ENCODE data around the gene SARDH. TPM values are rescaled to one million over a fixed set of nuclear protein-coding genes. Genes with fewer than 3 reads are reported as not detected.

The SARDH gene
- total and polyA plus RNA-seq, 9 of the 15 experiments (the other 6 are each of a cell fraction or from before 2014, with no cell fraction given), result 0.14 TPM; not detected in 8

DNA sequence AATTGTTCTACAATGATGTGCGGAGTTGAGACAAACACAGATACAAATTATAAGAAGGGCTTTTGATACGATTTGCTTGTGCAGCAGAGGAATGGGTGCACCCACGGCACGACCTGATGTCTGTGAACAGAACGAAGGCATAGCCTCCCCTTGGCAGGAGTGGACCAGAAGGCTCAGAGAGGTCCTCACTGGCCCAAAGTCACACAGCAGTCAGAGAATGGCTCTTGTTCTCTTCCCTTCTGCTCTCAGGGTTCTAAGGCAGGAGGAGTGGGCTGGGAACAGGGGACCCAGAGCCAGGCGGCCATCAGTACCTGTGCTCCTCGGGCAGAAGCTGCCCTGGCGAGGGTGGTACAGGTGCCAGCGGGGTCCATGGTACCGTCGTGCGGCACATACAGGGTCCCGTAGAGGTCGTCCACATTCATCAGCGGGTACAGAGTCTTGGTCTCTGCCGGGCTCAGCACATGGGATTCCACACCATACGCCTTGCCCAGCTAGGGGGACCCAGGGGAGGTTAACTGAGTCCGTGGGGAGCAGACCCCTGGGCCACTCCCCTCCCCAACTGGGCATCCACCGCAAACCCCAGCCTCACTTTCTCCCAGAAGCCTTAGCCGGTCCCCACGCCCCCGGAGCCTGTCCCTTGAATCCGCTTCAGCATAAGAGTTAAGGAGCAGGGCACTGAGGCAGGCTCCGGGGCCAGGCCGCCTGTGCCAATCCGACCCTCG lies 7.0 kb downstream of the SARDH start:
- intact Hi-C loops (cut with micrococcal nuclease) (no loop called here), in situ Hi-C loops (cut with MboI) (loop anchor here (5.0 kb wide), 1 partner anchor 194 kb away; no protein-coding TSS in a partner anchor)
- Histone ChIP-seq H3K4me2 (ENCODE audit: insufficient read depth, low read length) (no peak overlapping the region), H2AFZ (ENCODE audit: low read depth, low read length) (no peak overlapping the region), H3K9ac (ENCODE audit: insufficient read depth in 1 of 2, low read depth in 2 of 2, low read length in 2 of 2) (no peak overlapping the region), H3K9me3 (replicated peaks; ENCODE audit: control insufficient read depth, insufficient read depth, low read depth, low read length) (no peaks in the 10 kb centered on the region), H3K4me1 (replicated peaks in 1 of 2; ENCODE audit: control insufficient read depth in 2 of 2, insufficient read depth in 2 of 2, low read length in 2 of 2) (peaks cover 0 to 14% of the 10 kb centered on the region in 2 experiments; a peak in 2 of 5 replicates), H4K20me1 (replicated peaks; ENCODE audit: control insufficient read depth, insufficient read depth, low read length) (peaks cover 9% of the 10 kb centered on the region; the same call in 1 of the 2 replicates), H3K9me1 (ENCODE audit: control insufficient read depth, insufficient read depth, low read length) (no peaks in the 10 kb centered on the region), H3K27me3 (ENCODE audit: control insufficient read depth in 2 of 2, insufficient read depth in 2 of 2, low read length in 2 of 2) (peaks cover 3 to 18% of the 10 kb centered on the region in 2 experiments; a peak in 4 of 5 replicates), H3K79me2 (ENCODE audit: control insufficient read depth, insufficient read depth, low read length) (no peaks in the 10 kb centered on the region), H3K4me3 (no peak overlapping the region), H3K27ac (ENCODE audit: extremely low read depth, low read depth, low read length) (no peak overlapping the region), H3K36me3 (ENCODE audit: control insufficient read depth, insufficient read depth, low read length) (no peaks in the 10 kb centered on the region)
- no TSS peak for BruUV-seq (replicated peaks)
- DNase-seq (ENCODE audit: extremely low read depth in 1 of 4, low spot score in 3 of 4), result no peak
- POLR2A ChIA-PET, result no interaction called here
- 35% methylated on average over 26 of the region's 27 CpGs for WGBS (ENCODE audit: insufficient coverage, low coverage, missing lambda C conversion rate)
- CTCF ChIA-PET (ENCODE audit: low intra/inter-chr PET ratio), result no interaction called here
- no peak for ATAC-seq
- no peak for FAIRE-seq
- TF ChIP-seq ZFP36 (IDR thresholded peaks at IDR 0.05; ENCODE audit: low read depth, low read length, partially characterized antibody), result peak; percentile 31
- no peak for TF ChIP-seq SMAD2 (IDR thresholded peaks at IDR 0.05; ENCODE audit: low read depth, low read length)

- no peaks in the 10 kb centered on the region for H3K36me3 ChIP-seq (ENCODE audit: control insufficient read depth, insufficient read depth, low read length)
- no peak overlapping the region for H3K27ac ChIP-seq (ENCODE audit: extremely low read depth, low read depth, low read length)
- peaks cover 3 to 12% of the 10 kb centered on the region in 2 experiments; a peak in 4 of 5 replicates for H3K27me3 ChIP-seq (ENCODE audit: control insufficient read depth in 2 of 2, insufficient read depth in 2 of 2, low read length in 2 of 2)
- intact Hi-C loops (cut with micrococcal nuclease), result no loop called here
- no peak overlapping the region for H3K4me2 ChIP-seq (ENCODE audit: insufficient read depth, low read length)
- DNase-seq (ENCODE audit: extremely low read depth in 1 of 4, low spot score in 3 of 4) (no peak), ATAC-seq (no peak), FAIRE-seq (no peak)
- TF ChIP-seq SOX6 (IDR thresholded peaks at IDR 0.05), result no peak
- TF ChIP-seq BCOR (IDR thresholded peaks at IDR 0.05), result no peak
- TF ChIP-seq NCOR1 (IDR thresholded peaks at IDR 0.05), result no peak
- TF ChIP-seq ZNF785 (CRISPR knock-in tag; IDR thresholded peaks at IDR 0.05), result no peak
- no peak overlapping the region for H2AFZ ChIP-seq (ENCODE audit: low read depth, low read length)
- POLR2A ChIA-PET, result no interaction called here
- no peaks in the 10 kb centered on the region for H3K79me2 ChIP-seq (ENCODE audit: control insufficient read depth, insufficient read depth, low read length)
- 0% methylated on average over 9 of the region's 19 CpGs for WGBS (ENCODE audit: insufficient coverage, low coverage, missing lambda C conversion rate)
- no peaks in the 10 kb centered on the region for H3K9me3 ChIP-seq (replicated peaks; ENCODE audit: control insufficient read depth, insufficient read depth, low read depth, low read length)
- H3K9ac ChIP-seq (ENCODE audit: insufficient read depth in 1 of 2, low read depth in 2 of 2, low read length in 2 of 2), result peak overlapping the region in 1 of 2 experiments; percentile 35; a peak in 1 of 4 replicates
- no peak overlapping the region for H3K4me3 ChIP-seq
- H3K9me1 ChIP-seq (ENCODE audit: control insufficient read depth, insufficient read depth, low read length), result no peaks in the 10 kb centered on the region
- CTCF ChIA-PET (ENCODE audit: low intra/inter-chr PET ratio), result no interaction called here
- peaks cover 0 to 14% of the 10 kb centered on the region in 2 experiments; a peak in 2 of 5 replicates for H3K4me1 ChIP-seq (replicated peaks in 1 of 2; ENCODE audit: control insufficient read depth in 2 of 2, insufficient read depth in 2 of 2, low read length in 2 of 2)
- H4K20me1 ChIP-seq (replicated peaks; ENCODE audit: control insufficient read depth, insufficient read depth, low read length), result peaks cover 9% of the 10 kb centered on the region; the same call in 1 of the 2 replicates
- in situ Hi-C loops (cut with MboI), result loop anchor here (5.0 kb wide), 1 partner anchor 192 kb away; no protein-coding TSS in a partner anchor
- no TSS peak for BruUV-seq (replicated peaks)
Measured at GRCh38 chr9:133729617-133730281, 8.4 kb downstream of the SARDH start.
